Activated naive CD8-positive, alpha-beta T cell (primary cell): ENCODE results near the gene COBL.
A peak's percentile ranks its signal among the peaks of the same experiment; 100 is the strongest.

Experiments
- H3K27ac Mint-ChIP-seq: one replicate; pipeline ENCODE4 v1.8.0; 2021; ENCODE audit warnings: mixed read lengths
- H3K27me3 Mint-ChIP-seq: one replicate; pipeline ENCODE4 v1.8.0; 2021; ENCODE audit warnings: mixed read lengths
- H3K36me3 Mint-ChIP-seq: one replicate; pipeline ENCODE4 v1.8.0; 2021; ENCODE audit warnings: mixed read lengths
- H3K4me1 Mint-ChIP-seq: one replicate; pipeline ENCODE4 v1.8.0; 2021; ENCODE audit warnings: low read depth, mixed read lengths
- H3K4me3 Mint-ChIP-seq: one replicate; pipeline ENCODE4 v1.8.0; 2021; ENCODE audit warnings: mild to moderate bottlenecking, mixed read lengths
- H3K9me3 Mint-ChIP-seq: one replicate; pipeline ENCODE4 v1.8.0; 2021; ENCODE audit warnings: low read depth, mixed read lengths

Gene COBL

GRCh38 chr7:51126813-51127617 lies 189.6 kb downstream of the COBL start:
- no peak overlapping the region for H3K4me3 Mint-ChIP-seq
- H3K27ac Mint-ChIP-seq = no peak overlapping the region
- H3K4me1 Mint-ChIP-seq = peaks cover 15% of the 10 kb centered on the region
- H3K36me3 Mint-ChIP-seq = no peaks in the 10 kb centered on the region
- H3K27me3 Mint-ChIP-seq = no peaks in the 10 kb centered on the region
- no peaks in the 10 kb centered on the region for H3K9me3 Mint-ChIP-seq

- no peaks in the 10 kb centered on the region for H3K27me3 Mint-ChIP-seq
These were observed 190.3 kb downstream of the COBL start for GRCh38 chr7:51126324-51126723.

GRCh38 chr7:51124321-51124720 lies 192.3 kb downstream of the COBL start:
- Mint-ChIP-seq H3K9me3 (no peaks in the 10 kb centered on the region), H3K27ac (no peak overlapping the region), H3K27me3 (no peaks in the 10 kb centered on the region), H3K36me3 (no peaks in the 10 kb centered on the region), H3K4me3 (no peak overlapping the region), H3K4me1 (peaks cover 31% of the 10 kb centered on the region)

More at GRCh38 chr7:51126324-51126723, 190.3 kb downstream of the COBL start:
- Mint-ChIP-seq H3K4me3 (no peak overlapping the region), H3K4me1 (peaks cover 22% of the 10 kb centered on the region), H3K36me3 (no peaks in the 10 kb centered on the region), H3K27ac (no peak overlapping the region), H3K9me3 (no peaks in the 10 kb centered on the region)

GRCh38 chr7:51123322-51124019 lies 193.1 kb downstream of the COBL start:
- H3K36me3 Mint-ChIP-seq = no peaks in the 10 kb centered on the region
- H3K4me1 Mint-ChIP-seq = peaks cover 31% of the 10 kb centered on the region
- no peaks in the 10 kb centered on the region for H3K9me3 Mint-ChIP-seq
- H3K4me3 Mint-ChIP-seq = no peak overlapping the region
- no peaks in the 10 kb centered on the region for H3K27me3 Mint-ChIP-seq
- H3K27ac Mint-ChIP-seq = peak overlapping the region; percentile 88

- H3K27me3 Mint-ChIP-seq = no peaks in the 10 kb centered on the region
- H3K27ac Mint-ChIP-seq = no peak overlapping the region
- H3K4me3 Mint-ChIP-seq = peak overlapping the region; percentile 48
- no peaks in the 10 kb centered on the region for H3K36me3 Mint-ChIP-seq
- peaks cover 31% of the 10 kb centered on the region for H3K4me1 Mint-ChIP-seq
- no peaks in the 10 kb centered on the region for H3K9me3 Mint-ChIP-seq
These were observed 194.6 kb downstream of the COBL start for GRCh38 chr7:51121931-51122425.

GRCh38 chr7:51121036-51121790 lies 195.4 kb downstream of the COBL start:
- Mint-ChIP-seq H3K9me3 (peaks cover under 1% of the 10 kb centered on the region), H3K27me3 (peaks cover 1% of the 10 kb centered on the region), H3K4me1 (peaks cover 31% of the 10 kb centered on the region), H3K4me3 (peak overlapping the region; percentile 48), H3K27ac (no peak overlapping the region), H3K36me3 (peaks cover under 1% of the 10 kb centered on the region)

GRCh38 chr7:51118628-51119027 lies 198.0 kb downstream of the COBL start:
- H3K4me3 Mint-ChIP-seq = no peak overlapping the region
- peaks cover 29% of the 10 kb centered on the region for H3K4me1 Mint-ChIP-seq
- peaks cover 10% of the 10 kb centered on the region for H3K9me3 Mint-ChIP-seq
- H3K27ac Mint-ChIP-seq = no peak overlapping the region
- peaks cover 2% of the 10 kb centered on the region for H3K36me3 Mint-ChIP-seq
- peaks cover 2% of the 10 kb centered on the region for H3K27me3 Mint-ChIP-seq

- H3K4me1 Mint-ChIP-seq = no peaks in the 10 kb centered on the region
- peaks cover 2% of the 10 kb centered on the region for H3K36me3 Mint-ChIP-seq
- H3K4me3 Mint-ChIP-seq = no peak overlapping the region
- no peak overlapping the region for H3K27ac Mint-ChIP-seq
- H3K9me3 Mint-ChIP-seq = peaks cover 10% of the 10 kb centered on the region
- H3K27me3 Mint-ChIP-seq = peaks cover 2% of the 10 kb centered on the region
These were observed 202.1 kb downstream of the COBL start for GRCh38 chr7:51114501-51114900.

- no peaks in the 10 kb centered on the region for H3K4me1 Mint-ChIP-seq
- no peak overlapping the region for H3K27ac Mint-ChIP-seq
- peaks cover 2% of the 10 kb centered on the region for H3K36me3 Mint-ChIP-seq
- H3K4me3 Mint-ChIP-seq = no peak overlapping the region
- peaks cover 2% of the 10 kb centered on the region for H3K27me3 Mint-ChIP-seq
- peaks cover 10% of the 10 kb centered on the region for H3K9me3 Mint-ChIP-seq
These were observed 202.6 kb downstream of the COBL start for GRCh38 chr7:51113962-51114361.

GRCh38 chr7:51113560-51113959 lies 203.0 kb downstream of the COBL start:
- peaks cover 2% of the 10 kb centered on the region for H3K36me3 Mint-ChIP-seq
- H3K27ac Mint-ChIP-seq = no peak overlapping the region
- H3K4me3 Mint-ChIP-seq = no peak overlapping the region
- H3K27me3 Mint-ChIP-seq = peaks cover 2% of the 10 kb centered on the region
- no peaks in the 10 kb centered on the region for H3K4me1 Mint-ChIP-seq
- H3K9me3 Mint-ChIP-seq = peaks cover 10% of the 10 kb centered on the region

GRCh38 chr7:51111241-51111940 lies 205.2 kb downstream of the COBL start:
- Mint-ChIP-seq H3K27me3 (peaks cover 2% of the 10 kb centered on the region), H3K36me3 (peaks cover 2% of the 10 kb centered on the region), H3K4me1 (no peaks in the 10 kb centered on the region), H3K9me3 (peaks cover 10% of the 10 kb centered on the region), H3K4me3 (no peak overlapping the region), H3K27ac (no peak overlapping the region)

- H3K27ac Mint-ChIP-seq = no peak overlapping the region
- no peaks in the 10 kb centered on the region for H3K36me3 Mint-ChIP-seq
- no peaks in the 10 kb centered on the region for H3K4me1 Mint-ChIP-seq
- H3K9me3 Mint-ChIP-seq = no peaks in the 10 kb centered on the region
- H3K27me3 Mint-ChIP-seq = no peaks in the 10 kb centered on the region
- H3K4me3 Mint-ChIP-seq = no peak overlapping the region
These were observed 208.5 kb downstream of the COBL start for GRCh38 chr7:51108134-51108533.

GRCh38 chr7:51104278-51104677 lies 212.3 kb downstream of the COBL start:
- Mint-ChIP-seq H3K36me3 (no peaks in the 10 kb centered on the region), H3K4me3 (no peak overlapping the region), H3K9me3 (no peaks in the 10 kb centered on the region), H3K27me3 (no peaks in the 10 kb centered on the region), H3K27ac (no peak overlapping the region), H3K4me1 (no peaks in the 10 kb centered on the region)

- Mint-ChIP-seq H3K4me1 (no peaks in the 10 kb centered on the region), H3K9me3 (no peaks in the 10 kb centered on the region), H3K27ac (no peak overlapping the region), H3K36me3 (no peaks in the 10 kb centered on the region), H3K4me3 (no peak overlapping the region), H3K27me3 (no peaks in the 10 kb centered on the region)
These were observed 212.9 kb downstream of the COBL start for GRCh38 chr7:51103718-51104117.
